Measurements from ENCODE around the gene RPTOR.

The RPTOR gene

DNA sequence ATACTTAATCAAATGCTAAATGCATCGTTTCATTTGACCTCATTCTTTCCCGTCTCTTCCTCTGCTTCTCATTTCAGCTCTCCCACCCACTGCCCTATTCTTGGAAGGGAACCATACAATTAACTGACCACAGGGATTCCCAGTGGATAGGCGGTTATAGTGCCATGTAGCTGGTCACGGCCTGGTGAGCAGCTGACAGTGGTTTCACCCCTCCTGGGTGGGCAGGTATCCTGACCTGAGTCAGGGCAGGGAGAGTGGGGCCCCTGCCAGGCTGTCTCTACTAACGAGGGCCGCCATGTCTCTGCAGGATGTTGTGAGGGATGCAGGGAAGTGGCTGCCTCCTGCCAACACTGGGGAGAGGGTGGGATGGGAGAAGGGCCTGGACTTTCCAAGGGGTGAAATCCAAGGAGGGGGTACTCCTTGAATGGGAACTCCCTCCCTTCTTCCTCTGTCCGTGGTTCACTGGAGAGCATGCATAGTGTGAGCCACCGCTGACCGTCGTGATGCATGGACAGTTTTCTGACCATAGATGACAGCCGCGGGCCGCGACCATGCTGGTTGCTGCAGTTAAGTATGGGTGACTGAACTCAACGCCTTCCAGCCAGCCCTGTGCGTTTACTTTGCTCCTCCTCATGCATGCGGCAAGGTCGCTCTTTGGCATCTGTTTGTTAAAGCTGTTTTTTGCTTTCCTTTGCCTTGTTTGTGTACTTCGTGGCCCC, 95.9 kb downstream of the RPTOR start:
- TF ChIP-seq TAF1 (IDR thresholded peaks at IDR 0.05; ENCODE audit: low read depth, low read length), result no peak
- TF ChIP-seq POLR2AphosphoS5 (IDR thresholded peaks at IDR 0.05; ENCODE audit: low read depth, low read length), result no peak
- TF ChIP-seq SPI1 (IDR thresholded peaks at IDR 0.05; ENCODE audit: low read depth, low read length), result no peak
- TF ChIP-seq POU2F2 (IDR thresholded peaks at IDR 0.05; ENCODE audit: low read depth, low read length), result no peak
- no peak for TF ChIP-seq POLR2A (IDR thresholded peaks at IDR 0.05; ENCODE audit: low read depth, low read length)
- TF ChIP-seq PAX5 (IDR thresholded peaks at IDR 0.05; ENCODE audit: insufficient read depth, low read length, severe bottlenecking), result no peak
- no peak for FAIRE-seq

DNA sequence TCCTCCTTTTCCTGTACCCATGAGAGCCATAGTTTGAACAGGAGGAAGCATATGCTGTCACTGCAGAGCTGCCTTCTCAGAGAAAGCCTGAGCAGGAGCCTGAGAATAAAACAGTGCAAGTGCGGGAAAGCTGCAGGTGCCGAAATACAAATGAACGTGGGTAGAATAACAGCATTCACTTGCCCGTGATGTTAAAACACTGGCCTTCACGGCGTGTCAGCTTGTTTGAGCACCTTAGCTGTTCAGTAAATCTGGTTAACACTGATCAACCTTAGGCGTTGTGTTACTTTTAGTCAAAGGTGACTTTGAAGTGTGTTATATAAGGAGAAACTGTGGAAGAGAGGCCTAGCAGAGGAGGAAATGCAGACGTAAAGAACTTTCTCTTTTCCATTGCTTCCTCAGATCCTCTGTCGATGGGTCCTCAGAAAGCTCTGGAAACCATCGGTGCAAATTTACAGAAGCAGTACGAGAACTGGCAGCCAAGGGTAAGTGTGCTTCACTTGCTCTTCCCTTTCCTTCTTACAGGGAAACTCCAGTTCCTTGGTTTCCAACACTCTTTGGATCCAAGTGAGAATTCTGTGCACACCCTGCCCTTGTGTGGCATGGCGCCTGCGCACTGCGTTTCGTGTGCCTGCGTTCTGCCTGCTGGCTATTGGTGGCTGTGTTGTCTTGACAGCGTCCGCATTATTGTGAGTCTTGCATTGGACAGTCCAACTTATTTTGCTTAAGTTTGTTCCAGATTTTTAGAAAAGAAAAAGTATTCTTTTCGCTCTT, 98.9 kb downstream of the RPTOR start:
- no peak for DNase-seq (ENCODE audit: insufficient read length, low spot score)
- FAIRE-seq, result peak; percentile 35
- no peak for TF ChIP-seq POLR2A (IDR thresholded peaks at IDR 0.05; ENCODE audit: low read depth, low read length)

More for the DNA sequence above, 95.9 kb downstream of the RPTOR start:
- no peak for DNase-seq (ENCODE audit: insufficient read length, low spot score)

DNA sequence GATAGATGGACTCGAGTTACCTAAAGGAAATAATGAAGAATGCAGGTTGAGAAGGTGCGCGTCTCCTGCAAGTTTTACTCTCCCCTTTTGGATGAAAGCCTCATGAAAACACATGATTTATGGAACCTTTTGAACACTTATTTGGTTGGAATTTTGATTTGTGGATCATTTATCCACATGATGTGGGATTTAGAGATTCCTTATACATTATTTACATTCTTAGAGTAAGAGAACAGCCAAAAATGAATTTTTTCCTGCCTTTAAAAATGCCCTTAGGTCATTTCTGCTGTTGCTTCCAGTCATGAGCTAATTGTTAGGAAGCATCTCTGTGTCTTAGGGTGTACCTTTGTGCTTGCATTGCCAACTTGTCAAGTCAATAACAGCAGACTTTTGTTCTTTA, 99.9 kb downstream of the RPTOR start:
- TF ChIP-seq PAX5 (IDR thresholded peaks at IDR 0.05; ENCODE audit: insufficient read depth, low read length, severe bottlenecking) (no peak), POLR2A (IDR thresholded peaks at IDR 0.05; ENCODE audit: low read depth, low read length) (no peak), TAF1 (IDR thresholded peaks at IDR 0.05; ENCODE audit: low read depth, low read length) (no peak), POU2F2 (IDR thresholded peaks at IDR 0.05; ENCODE audit: low read depth, low read length) (no peak), POLR2AphosphoS5 (IDR thresholded peaks at IDR 0.05; ENCODE audit: low read depth, low read length) (no peak), SPI1 (IDR thresholded peaks at IDR 0.05; ENCODE audit: low read depth, low read length) (no peak)
- FAIRE-seq (no peak), DNase-seq (ENCODE audit: insufficient read length, low spot score) (no peak)

DNA sequence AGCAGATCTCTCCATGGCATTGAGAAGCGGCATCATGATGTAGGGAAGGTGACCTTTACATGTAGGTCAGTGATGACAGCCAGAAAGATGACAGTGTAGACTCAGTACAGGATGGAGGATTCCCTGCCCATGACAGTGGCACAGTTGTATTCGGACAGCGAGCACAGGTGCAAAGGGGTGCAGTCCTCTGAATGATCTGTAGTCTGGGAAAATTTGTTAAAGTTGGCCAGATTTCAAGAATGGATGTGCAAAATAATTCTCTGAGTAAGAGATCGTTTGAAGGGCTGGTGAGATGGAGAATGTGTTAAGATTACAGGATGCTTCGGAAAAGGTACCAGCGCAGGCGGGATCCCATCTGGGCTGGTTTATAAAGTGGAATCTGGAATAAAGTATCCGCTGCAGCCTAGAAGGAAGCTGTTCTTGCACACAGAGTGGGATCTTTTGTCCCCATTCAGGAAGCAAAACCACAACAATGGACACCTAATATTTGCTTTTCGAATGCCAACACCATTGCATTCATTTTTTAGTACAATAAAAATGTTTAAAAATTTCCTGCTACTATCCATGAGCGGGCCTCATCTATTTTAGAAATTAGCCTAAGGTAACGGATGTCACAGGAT, 101.2 kb downstream of the RPTOR start:
- DNase-seq (ENCODE audit: insufficient read length, low spot score), result no peak
- FAIRE-seq, result no peak
- TF ChIP-seq PAX5 (IDR thresholded peaks at IDR 0.05; ENCODE audit: insufficient read depth, low read length, severe bottlenecking), result no peak
- no peak for TF ChIP-seq POU2F2 (IDR thresholded peaks at IDR 0.05; ENCODE audit: low read depth, low read length)
- TF ChIP-seq POLR2A (IDR thresholded peaks at IDR 0.05; ENCODE audit: low read depth, low read length), result no peak

DNA sequence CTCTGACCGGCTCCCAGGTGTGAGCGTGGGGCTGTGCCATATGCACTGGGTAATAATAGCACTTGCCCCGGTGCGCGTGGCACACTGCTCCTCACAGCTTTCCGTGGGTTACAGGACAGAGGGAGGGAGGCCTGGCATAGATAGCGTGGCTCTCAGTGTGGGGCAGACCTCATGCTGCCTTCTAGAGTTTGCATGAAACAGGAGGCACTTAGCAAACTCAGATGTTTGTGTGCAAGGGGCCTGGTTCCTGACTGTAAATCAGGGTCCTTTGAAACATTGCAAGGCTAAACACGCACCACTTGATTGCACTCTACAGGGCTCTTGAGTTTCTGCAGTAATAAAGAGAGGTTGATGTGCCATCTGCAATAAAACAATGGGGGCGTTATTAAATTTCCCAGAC, 101.7 kb downstream of the RPTOR start:
- TF ChIP-seq TAF1 (IDR thresholded peaks at IDR 0.05; ENCODE audit: low read depth, low read length) (no peak), POLR2A (IDR thresholded peaks at IDR 0.05; ENCODE audit: low read depth, low read length) (no peak), POLR2AphosphoS5 (IDR thresholded peaks at IDR 0.05; ENCODE audit: low read depth, low read length) (no peak), SPI1 (IDR thresholded peaks at IDR 0.05; ENCODE audit: low read depth, low read length) (no peak), POU2F2 (IDR thresholded peaks at IDR 0.05; ENCODE audit: low read depth, low read length) (no peak), PAX5 (IDR thresholded peaks at IDR 0.05; ENCODE audit: insufficient read depth, low read length, severe bottlenecking) (no peak)
- FAIRE-seq (no peak), DNase-seq (ENCODE audit: insufficient read length, low spot score) (no peak)

DNA sequence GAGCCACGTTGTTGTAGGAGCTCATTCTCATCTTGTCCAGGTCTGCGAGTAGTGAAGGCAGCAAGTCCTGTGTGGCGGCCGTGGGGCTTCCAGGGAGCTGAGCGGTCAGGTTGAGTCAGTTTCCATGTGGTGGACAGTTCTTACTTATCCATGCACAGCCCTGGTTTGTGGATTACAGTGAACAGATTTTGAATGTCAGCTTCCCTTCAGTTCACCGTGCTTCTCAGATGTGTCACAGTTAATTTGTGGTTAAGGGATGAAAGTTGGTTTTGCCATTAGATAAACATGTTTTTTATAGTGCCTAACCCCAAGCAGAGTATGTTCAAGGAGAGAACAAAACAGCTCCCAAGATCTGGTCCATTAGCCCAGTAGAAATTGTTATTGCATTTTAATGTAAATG, 103.1 kb downstream of the RPTOR start:
- TF ChIP-seq POLR2AphosphoS5 (IDR thresholded peaks at IDR 0.05; ENCODE audit: low read depth, low read length) (no peak), POLR2A (IDR thresholded peaks at IDR 0.05; ENCODE audit: low read depth, low read length) (no peak), POU2F2 (IDR thresholded peaks at IDR 0.05; ENCODE audit: low read depth, low read length) (no peak), PAX5 (IDR thresholded peaks at IDR 0.05; ENCODE audit: insufficient read depth, low read length, severe bottlenecking) (no peak), TAF1 (IDR thresholded peaks at IDR 0.05; ENCODE audit: low read depth, low read length) (no peak), SPI1 (IDR thresholded peaks at IDR 0.05; ENCODE audit: low read depth, low read length) (no peak)
- no peak for FAIRE-seq
- DNase-seq (ENCODE audit: insufficient read length, low spot score), result no peak

DNA sequence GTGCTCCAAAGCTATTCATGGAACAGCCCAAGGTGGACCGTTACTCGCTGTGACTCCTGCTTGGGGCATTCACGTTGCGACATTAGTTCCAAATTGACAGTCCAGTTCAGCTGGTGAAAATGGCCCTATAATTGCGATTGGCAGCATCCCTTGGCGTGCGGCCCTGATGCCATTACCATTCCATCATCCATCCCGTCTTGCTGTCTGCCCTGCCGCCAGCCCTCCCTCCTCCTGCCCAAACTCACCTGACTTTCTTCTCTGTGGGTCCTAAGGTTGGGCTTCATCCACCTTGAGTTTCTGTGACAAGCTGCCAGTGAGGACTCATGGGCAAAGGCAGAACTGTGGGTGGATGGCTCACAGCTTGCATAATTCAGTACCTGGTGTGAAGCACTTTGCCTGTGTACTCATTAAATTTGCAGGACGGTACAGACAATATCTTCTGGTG, 104.6 kb downstream of the RPTOR start:
- FAIRE-seq (no peak), DNase-seq (ENCODE audit: insufficient read length, low spot score) (no peak)
- TF ChIP-seq PAX5 (IDR thresholded peaks at IDR 0.05; ENCODE audit: insufficient read depth, low read length, severe bottlenecking), result no peak
- no peak for TF ChIP-seq TAF1 (IDR thresholded peaks at IDR 0.05; ENCODE audit: low read depth, low read length)
- TF ChIP-seq SPI1 (IDR thresholded peaks at IDR 0.05; ENCODE audit: low read depth, low read length), result no peak
- TF ChIP-seq POLR2A (IDR thresholded peaks at IDR 0.05; ENCODE audit: low read depth, low read length), result no peak
- no peak for TF ChIP-seq POU2F2 (IDR thresholded peaks at IDR 0.05; ENCODE audit: low read depth, low read length)
- no peak for TF ChIP-seq POLR2AphosphoS5 (IDR thresholded peaks at IDR 0.05; ENCODE audit: low read depth, low read length)

DNA sequence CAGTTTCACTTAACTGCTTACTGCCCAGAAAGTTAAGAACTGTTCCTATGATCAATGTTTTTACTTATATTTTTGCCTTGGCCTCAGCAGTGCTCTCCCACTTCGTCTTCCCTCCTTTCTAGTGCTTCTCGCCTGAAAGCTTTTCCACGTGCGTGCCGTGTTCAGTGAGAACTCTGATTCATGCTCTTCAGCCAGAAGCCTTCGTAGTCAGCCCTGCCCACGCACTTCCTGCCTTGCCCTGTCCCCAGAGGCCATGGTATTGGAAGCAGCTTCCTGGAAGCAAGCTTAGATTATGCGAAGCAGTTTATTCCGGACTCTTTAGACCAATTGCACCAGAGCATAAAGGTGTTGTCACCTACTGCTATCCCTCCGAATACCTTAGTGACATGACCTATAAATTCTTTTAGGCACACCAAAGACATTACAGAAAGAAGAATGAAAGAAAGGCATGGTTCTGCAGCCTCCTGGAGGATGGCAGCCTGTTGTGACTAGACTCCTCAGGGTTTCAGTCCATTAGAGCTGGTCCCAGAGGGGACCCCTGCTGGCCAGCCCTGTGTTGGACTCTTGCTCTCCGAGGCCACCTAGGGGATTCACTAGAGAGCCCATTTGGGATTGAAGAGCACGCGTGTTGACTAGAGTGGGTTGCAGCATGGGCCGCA, 105.2 kb downstream of the RPTOR start:
- DNase-seq (ENCODE audit: insufficient read length, low spot score) (no peak), FAIRE-seq (peak; percentile 59)
- TF ChIP-seq POLR2AphosphoS5 (IDR thresholded peaks at IDR 0.05; ENCODE audit: low read depth, low read length) (no peak), SPI1 (IDR thresholded peaks at IDR 0.05; ENCODE audit: low read depth, low read length) (no peak), POU2F2 (IDR thresholded peaks at IDR 0.05; ENCODE audit: low read depth, low read length) (no peak), TAF1 (IDR thresholded peaks at IDR 0.05; ENCODE audit: low read depth, low read length) (no peak), PAX5 (IDR thresholded peaks at IDR 0.05; ENCODE audit: insufficient read depth, low read length, severe bottlenecking) (no peak), POLR2A (IDR thresholded peaks at IDR 0.05; ENCODE audit: low read depth, low read length) (no peak)

DNA sequence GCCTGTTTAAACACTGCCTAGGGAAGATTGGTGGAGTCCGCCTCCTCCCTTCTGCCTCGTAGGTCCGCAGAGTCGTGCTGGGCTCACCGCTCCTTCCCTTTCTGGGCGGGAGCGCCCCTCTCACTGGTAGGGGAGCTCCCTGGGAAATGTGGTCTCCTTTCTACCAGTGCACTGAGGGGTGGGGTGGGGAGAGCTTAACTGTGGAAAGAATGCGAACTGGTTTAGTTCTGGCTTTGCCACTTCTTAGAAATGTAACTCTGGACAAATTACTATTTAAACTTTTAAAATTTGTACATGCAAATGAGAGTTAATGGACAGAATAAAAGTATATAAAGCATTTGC, 105.7 kb downstream of the RPTOR start:
- TF ChIP-seq PAX5 (IDR thresholded peaks at IDR 0.05; ENCODE audit: insufficient read depth, low read length, severe bottlenecking) (no peak), POLR2AphosphoS5 (IDR thresholded peaks at IDR 0.05; ENCODE audit: low read depth, low read length) (no peak), POU2F2 (IDR thresholded peaks at IDR 0.05; ENCODE audit: low read depth, low read length) (no peak), SPI1 (IDR thresholded peaks at IDR 0.05; ENCODE audit: low read depth, low read length) (no peak), TAF1 (IDR thresholded peaks at IDR 0.05; ENCODE audit: low read depth, low read length) (no peak), POLR2A (IDR thresholded peaks at IDR 0.05; ENCODE audit: low read depth, low read length) (no peak)
- no peak for DNase-seq (ENCODE audit: insufficient read length, low spot score)
- no peak for FAIRE-seq

All from GM12891 (cell line).